HEK293 (cell line): ENCODE measurements around the gene CYP27A1.

Experiments
- CTCF ChIA-PET: fragments of 350-600 bp; formaldehyde crosslinking; extraction: SDS; loops from one replicate; lab custom pipeline; 2021; ENCODE audit warnings: antibody characterized with exemption; lab: Yijun Ruan, JAX
- POLR2A ChIA-PET: fragments of 300-600 bp; formaldehyde crosslinking; extraction: SDS; loops from one replicate; lab custom pipeline; 2020; ENCODE audit warnings: antibody characterized with exemption, inconsistent platforms; lab: Yijun Ruan, JAX
- H3K27ac ChIP-seq: fragments of 200-500 bp; sonication (Bioruptor generic); 2 replicates; pipeline ENCODE4 v1.5.1; 2014; ENCODE audit warnings: low read depth, low read length, control low read depth, inconsistent platforms; ENCODE audit errors: extremely low read depth
- H3K36me3 ChIP-seq, 2 experiments: fragments of 200-500 bp in 1 of 2; sonication (Bioruptor generic) in 1 of 2; 1 replicate in 1 of 2; 2 replicates in 1 of 2; pipeline ENCODE4 v1.5.1; 2014 to 2017; ENCODE audit warnings: inconsistent platforms in 2 of 2, low read length in 2 of 2; ENCODE audit not compliant: control insufficient read depth in 2 of 2, insufficient read depth in 1 of 2
- H3K4me1 ChIP-seq: fragments of 200-500 bp; sonication (Bioruptor generic); 2 replicates; pipeline ENCODE4 v1.5.1; 2014; ENCODE audit warnings: mild to moderate bottlenecking, low read length, inconsistent platforms; ENCODE audit not compliant: control insufficient read depth, insufficient read depth
- H3K4me3 ChIP-seq: 2 replicates; pipeline ENCODE4 v1.5.1; 2011; ENCODE audit warnings: low read depth, mild to moderate bottlenecking, control low read depth, low read length, moderate library complexity
- H3K9me3 ChIP-seq: fragments of 200-500 bp; sonication (Bioruptor generic); 2 replicates; pipeline ENCODE4 v1.5.1; 2014; ENCODE audit warnings: low read depth, low read length, inconsistent platforms; ENCODE audit not compliant: control insufficient read depth, insufficient read depth
- EGR2 ChIP-seq: fragments of 450-650 bp; formaldehyde crosslinking; IDR thresholded peaks from 2 replicates; pipeline ENCODE4 v1.5.1; 2016; ENCODE audit warnings: low read depth, missing biosample characterization, missing genetic modification characterization
- HOXA7 ChIP-seq: sonication (generic); formaldehyde crosslinking; IDR thresholded peaks from 2 replicates; pipeline ENCODE4 v1.8.1; 2022; ENCODE audit warnings: missing genetic modification reagents, borderline replicate concordance
- MZF1 ChIP-seq: fragments of 450-650 bp; formaldehyde crosslinking; IDR thresholded peaks from 2 replicates; pipeline ENCODE4 v1.5.1; 2017; ENCODE audit warnings: missing biosample characterization, missing genetic modification characterization, borderline replicate concordance
- OVOL3 ChIP-seq: fragments of 450-650 bp; formaldehyde crosslinking; IDR thresholded peaks from 2 replicates; pipeline ENCODE4 v1.5.1; 2016; ENCODE audit warnings: missing biosample characterization, missing genetic modification characterization
- ZFHX2 ChIP-seq: fragments of 450-650 bp; formaldehyde crosslinking; conservative IDR thresholded peaks from 2 replicates; pipeline ENCODE4 v1.5.1; 2016; ENCODE audit warnings: missing biosample characterization, missing genetic modification characterization
- ZNF184 ChIP-seq: fragments of 450-650 bp; IDR thresholded peaks from 2 replicates; pipeline ENCODE4 v1.5.1; 2018; ENCODE audit warnings: missing biosample characterization, mild to moderate bottlenecking, missing genetic modification characterization
- ZNF214 ChIP-seq: fragments of 450-650 bp; formaldehyde crosslinking; IDR thresholded peaks from 2 replicates; pipeline ENCODE4 v1.5.1; 2017; ENCODE audit warnings: missing biosample characterization, mild to moderate bottlenecking, missing genetic modification characterization, borderline replicate concordance
- ZNF24 ChIP-seq: fragments of 450-650 bp; formaldehyde crosslinking; IDR thresholded peaks from 2 replicates; pipeline ENCODE4 v1.5.1; 2016; ENCODE audit warnings: missing biosample characterization, missing genetic modification characterization
- ZNF266 ChIP-seq: fragments of 450-650 bp; formaldehyde crosslinking; IDR thresholded peaks from 2 replicates; pipeline ENCODE4 v1.5.1; 2016; ENCODE audit warnings: missing biosample characterization, missing genetic modification characterization, low read depth
- ZNF621 ChIP-seq: fragments of 450-650 bp; formaldehyde crosslinking; IDR thresholded peaks from 2 replicates; pipeline ENCODE4 v1.5.1; 2017; ENCODE audit warnings: missing biosample characterization, missing genetic modification characterization
- ZNF707 ChIP-seq: fragments of 450-650 bp; formaldehyde crosslinking; IDR thresholded peaks from 2 replicates; pipeline ENCODE4 v1.5.1; 2016; ENCODE audit warnings: missing biosample characterization, missing genetic modification characterization
- TF ChIP-seq, protein P1 (sequence below): fragments of 450-650 bp; formaldehyde crosslinking; IDR thresholded peaks from 2 replicates; pipeline ENCODE4 v1.5.1; 2016; ENCODE audit warnings: missing biosample characterization, missing genetic modification characterization
- TF ChIP-seq, protein P2 (sequence below): fragments of 450-650 bp; formaldehyde crosslinking; IDR thresholded peaks from 2 replicates; pipeline ENCODE4 v1.5.1; 2016; ENCODE audit warnings: missing biosample characterization, missing genetic modification characterization

CYP27A1 gene

GRCh38 chr2:218807626-218808025 lies 25.7 kb downstream of the CYP27A1 start (continued):
- no peak for TF ChIP-seq HOXA7 (CRISPR knock-in tag)
- no peak for TF ChIP-seq ZNF266 (tag by site-specific recombination)

DNA sequence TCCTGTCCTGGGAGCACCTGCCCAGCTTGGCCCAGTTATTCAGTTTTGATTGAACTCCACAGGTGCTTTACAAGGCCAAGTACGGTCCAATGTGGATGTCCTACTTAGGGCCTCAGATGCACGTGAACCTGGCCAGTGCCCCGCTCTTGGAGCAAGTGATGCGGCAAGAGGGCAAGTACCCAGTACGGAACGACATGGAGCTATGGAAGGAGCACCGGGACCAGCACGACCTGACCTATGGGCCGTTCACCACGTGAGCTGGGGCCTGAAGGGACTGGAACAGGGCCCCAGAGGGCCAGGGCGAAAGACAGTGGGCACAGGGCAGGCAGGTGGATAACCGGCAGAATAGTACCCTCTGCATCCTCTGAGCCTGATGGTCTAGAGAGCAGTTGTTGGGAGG lies 27.6 kb downstream of the CYP27A1 start:
- H3K4me3 ChIP-seq = no peak overlapping the region
- no peaks in the 10 kb centered on the region for H3K36me3 ChIP-seq
- ChIA-PET POLR2A (no interaction called here), CTCF (interaction anchor here (0.8 to 2.4 kb wide), 3 partner anchors 8 to 59 kb away, joined by 3 to 10 read pairs (median 3); no protein-coding TSS in a partner anchor)
- no peak overlapping the region for H3K27ac ChIP-seq
- no peak for TF ChIP-seq ZNF24 (tag by site-specific recombination)
- TF ChIP-seq OVOL3 (tag by site-specific recombination) = no peak
- TF ChIP-seq MZF1 (tag by site-specific recombination) = no peak
- TF ChIP-seq ZNF621 (tag by site-specific recombination) = no peak
- no peak for TF ChIP-seq ZNF214 (tag by site-specific recombination)
- TF ChIP-seq, protein P1, sequence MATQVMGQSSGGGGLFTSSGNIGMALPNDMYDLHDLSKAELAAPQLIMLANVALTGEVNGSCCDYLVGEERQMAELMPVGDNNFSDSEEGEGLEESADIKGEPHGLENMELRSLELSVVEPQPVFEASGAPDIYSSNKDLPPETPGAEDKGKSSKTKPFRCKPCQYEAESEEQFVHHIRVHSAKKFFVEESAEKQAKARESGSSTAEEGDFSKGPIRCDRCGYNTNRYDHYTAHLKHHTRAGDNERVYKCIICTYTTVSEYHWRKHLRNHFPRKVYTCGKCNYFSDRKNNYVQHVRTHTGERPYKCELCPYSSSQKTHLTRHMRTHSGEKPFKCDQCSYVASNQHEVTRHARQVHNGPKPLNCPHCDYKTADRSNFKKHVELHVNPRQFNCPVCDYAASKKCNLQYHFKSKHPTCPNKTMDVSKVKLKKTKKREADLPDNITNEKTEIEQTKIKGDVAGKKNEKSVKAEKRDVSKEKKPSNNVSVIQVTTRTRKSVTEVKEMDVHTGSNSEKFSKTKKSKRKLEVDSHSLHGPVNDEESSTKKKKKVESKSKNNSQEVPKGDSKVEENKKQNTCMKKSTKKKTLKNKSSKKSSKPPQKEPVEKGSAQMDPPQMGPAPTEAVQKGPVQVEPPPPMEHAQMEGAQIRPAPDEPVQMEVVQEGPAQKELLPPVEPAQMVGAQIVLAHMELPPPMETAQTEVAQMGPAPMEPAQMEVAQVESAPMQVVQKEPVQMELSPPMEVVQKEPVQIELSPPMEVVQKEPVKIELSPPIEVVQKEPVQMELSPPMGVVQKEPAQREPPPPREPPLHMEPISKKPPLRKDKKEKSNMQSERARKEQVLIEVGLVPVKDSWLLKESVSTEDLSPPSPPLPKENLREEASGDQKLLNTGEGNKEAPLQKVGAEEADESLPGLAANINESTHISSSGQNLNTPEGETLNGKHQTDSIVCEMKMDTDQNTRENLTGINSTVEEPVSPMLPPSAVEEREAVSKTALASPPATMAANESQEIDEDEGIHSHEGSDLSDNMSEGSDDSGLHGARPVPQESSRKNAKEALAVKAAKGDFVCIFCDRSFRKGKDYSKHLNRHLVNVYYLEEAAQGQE (tag by site-specific recombination) = no peak
- TF ChIP-seq ZNF184 (tag by site-specific recombination) = no peak
- no peaks in the 10 kb centered on the region for H3K9me3 ChIP-seq
- peaks cover 14% of the 10 kb centered on the region for H3K4me1 ChIP-seq

GRCh38 chr2:218810256-218810655 lies 28.3 kb downstream of the CYP27A1 start:
- POLR2A ChIA-PET = no interaction called here
- no peaks in the 10 kb centered on the region for H3K9me3 ChIP-seq
- no peak for TF ChIP-seq ZNF707 (tag by site-specific recombination)
- H3K36me3 ChIP-seq = no peaks in the 10 kb centered on the region
- peaks cover 14% of the 10 kb centered on the region for H3K4me1 ChIP-seq
- CTCF ChIA-PET = interaction anchor here (0.8 to 2.4 kb wide), 2 partner anchors 37 to 59 kb away, joined by 3 to 10 read pairs; no protein-coding TSS in a partner anchor
- H3K4me3 ChIP-seq = no peak overlapping the region
- no peak overlapping the region for H3K27ac ChIP-seq

- Histone ChIP-seq H3K27ac (no peak overlapping the region), H3K9me3 (no peaks in the 10 kb centered on the region), H3K36me3 (no peaks in the 10 kb centered on the region), H3K4me3 (no peak overlapping the region), H3K4me1 (peaks cover 8% of the 10 kb centered on the region)
- TF ChIP-seq EGR2 (tag by site-specific recombination) = 0 out of 2 replicates have a peak, but pooled peaks have one; percentile 47
- no peak for TF ChIP-seq ZNF184 (tag by site-specific recombination)
- TF ChIP-seq, protein P2, sequence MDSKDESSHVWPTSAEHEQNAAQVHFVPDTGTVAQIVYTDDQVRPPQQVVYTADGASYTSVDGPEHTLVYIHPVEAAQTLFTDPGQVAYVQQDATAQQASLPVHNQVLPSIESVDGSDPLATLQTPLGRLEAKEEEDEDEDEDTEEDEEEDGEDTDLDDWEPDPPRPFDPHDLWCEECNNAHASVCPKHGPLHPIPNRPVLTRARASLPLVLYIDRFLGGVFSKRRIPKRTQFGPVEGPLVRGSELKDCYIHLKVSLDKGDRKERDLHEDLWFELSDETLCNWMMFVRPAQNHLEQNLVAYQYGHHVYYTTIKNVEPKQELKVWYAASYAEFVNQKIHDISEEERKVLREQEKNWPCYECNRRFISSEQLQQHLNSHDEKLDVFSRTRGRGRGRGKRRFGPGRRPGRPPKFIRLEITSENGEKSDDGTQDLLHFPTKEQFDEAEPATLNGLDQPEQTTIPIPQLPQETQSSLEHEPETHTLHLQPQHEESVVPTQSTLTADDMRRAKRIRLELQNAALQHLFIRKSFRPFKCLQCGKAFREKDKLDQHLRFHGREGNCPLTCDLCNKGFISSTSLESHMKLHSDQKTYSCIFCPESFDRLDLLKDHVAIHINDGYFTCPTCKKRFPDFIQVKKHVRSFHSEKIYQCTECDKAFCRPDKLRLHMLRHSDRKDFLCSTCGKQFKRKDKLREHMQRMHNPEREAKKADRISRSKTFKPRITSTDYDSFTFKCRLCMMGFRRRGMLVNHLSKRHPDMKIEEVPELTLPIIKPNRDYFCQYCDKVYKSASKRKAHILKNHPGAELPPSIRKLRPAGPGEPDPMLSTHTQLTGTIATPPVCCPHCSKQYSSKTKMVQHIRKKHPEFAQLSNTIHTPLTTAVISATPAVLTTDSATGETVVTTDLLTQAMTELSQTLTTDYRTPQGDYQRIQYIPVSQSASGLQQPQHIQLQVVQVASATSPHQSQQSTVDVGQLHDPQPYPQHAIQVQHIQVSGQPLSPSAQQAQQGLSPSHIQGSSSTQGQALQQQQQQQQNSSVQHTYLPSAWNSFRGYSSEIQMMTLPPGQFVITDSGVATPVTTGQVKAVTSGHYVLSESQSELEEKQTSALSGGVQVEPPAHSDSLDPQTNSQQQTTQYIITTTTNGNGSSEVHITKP (tag by site-specific recombination) = peak; percentile 91
- TF ChIP-seq ZFHX2 (tag by site-specific recombination) = 0 out of 2 replicates have a peak, but pooled peaks have one; percentile 14
- ChIA-PET CTCF (interaction anchor here (0.6 kb wide), 1 partner anchor 13 kb away, joined by 3 read pairs; no protein-coding TSS in a partner anchor), POLR2A (no interaction called here)
These were observed 29.4 kb downstream of the CYP27A1 start for GRCh38 chr2:218811382-218811781.
